Measurements from ENCODE around the gene ZFAND4.

ZFAND4 gene

GRCh38 chr10:45646384-45647050 lies 26.1 kb downstream of the ZFAND4 start:
- TF ChIP-seq POLR2AphosphoS5 (IDR thresholded peaks at IDR 0.05; ENCODE audit: low read depth, low read length): no peak
- TF ChIP-seq SIN3A (IDR thresholded peaks at IDR 0.05; ENCODE audit: borderline replicate concordance, insufficient read depth, low read length): no peak
- no peak for TF ChIP-seq TAF1 (IDR thresholded peaks at IDR 0.05; ENCODE audit: borderline replicate concordance, insufficient read depth, low read length)
- TF ChIP-seq REST (IDR thresholded peaks at IDR 0.05; ENCODE audit: insufficient read depth in 1 of 2, low read depth in 2 of 2, low read length in 2 of 2): no peak
- TF ChIP-seq FOXP2 (optimal IDR thresholded peaks at IDR 0.05; ENCODE audit: borderline replicate concordance, extremely low read depth, extremely low read length, insufficient read depth): no peak

- TF ChIP-seq POLR2AphosphoS5 (IDR thresholded peaks at IDR 0.05; ENCODE audit: low read depth, low read length) (no peak), SIN3A (IDR thresholded peaks at IDR 0.05; ENCODE audit: borderline replicate concordance, insufficient read depth, low read length) (no peak), REST (IDR thresholded peaks at IDR 0.05; ENCODE audit: insufficient read depth in 1 of 2, low read depth in 2 of 2, low read length in 2 of 2) (no peak), FOXP2 (optimal IDR thresholded peaks at IDR 0.05; ENCODE audit: borderline replicate concordance, extremely low read depth, extremely low read length, insufficient read depth) (no peak), TAF1 (IDR thresholded peaks at IDR 0.05; ENCODE audit: borderline replicate concordance, insufficient read depth, low read length) (no peak)
Observed at GRCh38 chr10:45644527-45644926, 28.0 kb downstream of the ZFAND4 start.

- no peak for TF ChIP-seq POLR2AphosphoS5 (IDR thresholded peaks at IDR 0.05; ENCODE audit: low read depth, low read length)
- no peak for TF ChIP-seq SIN3A (IDR thresholded peaks at IDR 0.05; ENCODE audit: borderline replicate concordance, insufficient read depth, low read length)
- TF ChIP-seq TAF1 (IDR thresholded peaks at IDR 0.05; ENCODE audit: borderline replicate concordance, insufficient read depth, low read length): no peak
- no peak for TF ChIP-seq FOXP2 (optimal IDR thresholded peaks at IDR 0.05; ENCODE audit: borderline replicate concordance, extremely low read depth, extremely low read length, insufficient read depth)
- no peak for TF ChIP-seq REST (IDR thresholded peaks at IDR 0.05; ENCODE audit: insufficient read depth in 1 of 2, low read depth in 2 of 2, low read length in 2 of 2)
Observed at GRCh38 chr10:45640941-45641340, 31.6 kb downstream of the ZFAND4 start.

- TF ChIP-seq TAF1 (IDR thresholded peaks at IDR 0.05; ENCODE audit: borderline replicate concordance, insufficient read depth, low read length) (no peak), REST (IDR thresholded peaks at IDR 0.05; ENCODE audit: insufficient read depth in 1 of 2, low read depth in 2 of 2, low read length in 2 of 2) (no peak), FOXP2 (optimal IDR thresholded peaks at IDR 0.05; ENCODE audit: borderline replicate concordance, extremely low read depth, extremely low read length, insufficient read depth) (no peak), SIN3A (IDR thresholded peaks at IDR 0.05; ENCODE audit: borderline replicate concordance, insufficient read depth, low read length) (no peak), POLR2AphosphoS5 (IDR thresholded peaks at IDR 0.05; ENCODE audit: low read depth, low read length) (no peak)
Observed at GRCh38 chr10:45640049-45640448, 32.5 kb downstream of the ZFAND4 start.

All from PFSK-1 (cell line).